Right atrium auricular region (tissue), 2 donors: ENCODE data around the gene AWAT2. TPM values are rescaled to one million over a fixed set of nuclear protein-coding genes. Genes with fewer than 3 reads are reported as not detected.
A peak's percentile ranks its signal among the peaks of the same experiment; 100 is the strongest.

Source experiments
- DNase-seq: peaks from one replicate; pipeline ENCODE4 v3.0.0-alpha.2; 2019; ENCODE audit warnings: low spot score
- H3K27ac ChIP-seq, 2 donors: fragments of 200-600 bp; sonication (generic); 1 replicate in 1 of 2; 2 replicates in 1 of 2; pipeline ENCODE4 v1.5.1; 2016 to 2019
- H3K27me3 ChIP-seq, 2 donors: fragments of 200-600 bp; sonication (generic); one replicate each; pipeline versions ENCODE4 v1.5.1 to v1.6.0; 2017 to 2019
- H3K36me3 ChIP-seq: fragments of 200-600 bp; sonication (generic); one replicate; pipeline ENCODE4 v1.5.1; 2016
- H3K4me1 ChIP-seq, 2 donors: fragments of 200-600 bp; sonication (generic); one replicate each; pipeline versions ENCODE4 v1.5.1 to v1.6.0; 2017 to 2019
- H3K4me3 ChIP-seq, 2 donors: fragments of 200-600 bp; sonication (generic); 1 replicate in 1 of 2; 2 replicates in 1 of 2; pipeline ENCODE4 v1.5.1; 2017 to 2019; ENCODE audit warnings: mild to moderate bottlenecking in 1 of 2, moderate library complexity in 1 of 2
- H3K9me3 ChIP-seq, 2 donors: fragments of 200-600 bp; sonication (generic); one replicate each; pipeline ENCODE4 v1.5.1; 2019
- CTCF ChIP-seq, 2 donors: fragments of 200-600 bp; sonication (generic); IDR thresholded peaks; one replicate each; pipeline ENCODE4 v1.5.1; 2019; ENCODE audit warnings: antibody characterized with exemption in 2 of 2
- total RNA-seq, 2 donors: library from RNA; depleted of rRNA; stranded (reverse); fragments of >200 nt; gene quantifications; one replicate each; pipeline ENCODE4 v1.1.0, GENCODE V29; 2016

The AWAT2 gene
- total RNA-seq, 2 donors from 2014 or later = not detected

DNA sequence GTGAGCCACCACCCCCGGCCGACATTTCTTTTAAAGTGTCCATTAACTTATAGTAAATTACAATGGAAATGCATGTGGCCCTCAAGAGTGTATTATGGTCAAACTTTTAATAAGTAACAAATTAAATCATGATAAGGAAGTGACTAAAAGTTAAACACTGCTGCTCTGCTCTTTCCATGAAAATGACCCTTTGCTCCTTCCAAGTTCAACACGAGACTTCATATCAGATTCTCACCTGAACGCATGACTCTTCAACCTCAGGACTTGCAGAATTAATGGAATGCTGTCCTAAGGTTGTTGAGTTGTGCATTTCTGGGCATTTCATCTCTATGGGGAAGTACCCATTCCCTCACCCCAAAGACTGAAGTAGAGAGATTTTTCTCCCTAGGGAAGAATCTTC is 27.1 kb downstream of the AWAT2 start:
- Histone ChIP-seq H3K4me3 (no peak overlapping the region), H3K9me3 (peaks cover 0 to 11% of the 10 kb centered on the region in 2 donors), H3K27me3 (no peaks in the 10 kb centered on the region), H3K27ac (no peak overlapping the region), H3K4me1 (peaks cover 0 to 16% of the 10 kb centered on the region in 2 donors), H3K36me3 (no peaks in the 10 kb centered on the region)
- no peak for TF ChIP-seq CTCF (IDR thresholded peaks at IDR 0.05)
- DNase-seq = no peak

- H3K9me3 ChIP-seq = peaks cover 0 to 11% of the 10 kb centered on the region in 2 donors
- H3K36me3 ChIP-seq = no peaks in the 10 kb centered on the region
- H3K27me3 ChIP-seq = no peaks in the 10 kb centered on the region
- H3K4me1 ChIP-seq = no peaks in the 10 kb centered on the region
- no peak overlapping the region for H3K4me3 ChIP-seq
- DNase-seq = no peak
- H3K27ac ChIP-seq = no peak overlapping the region
- no peak for TF ChIP-seq CTCF (IDR thresholded peaks at IDR 0.05)
Measured at GRCh38 chrX:70016513-70016912, 33.2 kb downstream of the AWAT2 start.

- H3K4me3 ChIP-seq = no peak overlapping the region
- DNase-seq = no peak
- H3K36me3 ChIP-seq = no peaks in the 10 kb centered on the region
- TF ChIP-seq CTCF (IDR thresholded peaks at IDR 0.05) = no peak
- H3K27ac ChIP-seq = peak overlapping the region; percentile 31 to 54
- H3K27me3 ChIP-seq = no peaks in the 10 kb centered on the region
- no peaks in the 10 kb centered on the region for H3K4me1 ChIP-seq
- H3K9me3 ChIP-seq = peaks cover 0 to 10% of the 10 kb centered on the region in 2 donors
Measured at GRCh38 chrX:70013466-70014381, 36.0 kb downstream of the AWAT2 start.

DNA sequence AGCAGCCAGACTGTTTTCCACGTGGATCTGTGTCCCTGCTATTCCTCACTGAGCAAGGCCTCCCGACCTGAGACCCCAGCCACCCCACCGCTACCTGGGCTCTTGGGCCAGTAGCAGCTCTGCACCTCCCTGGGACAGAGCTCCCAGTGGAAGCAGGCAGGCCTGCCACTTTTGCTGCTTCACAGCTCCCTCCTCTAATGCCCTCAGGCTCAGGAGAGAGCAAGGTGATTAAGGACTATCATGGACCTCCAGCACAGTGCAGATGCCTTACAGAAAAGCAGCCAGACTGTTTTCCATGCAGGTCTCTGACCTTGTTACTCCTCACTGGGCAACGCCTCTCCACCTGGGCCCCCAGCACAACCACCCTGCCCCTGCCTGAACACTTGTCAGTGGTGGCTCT is 37.0 kb downstream of the AWAT2 start:
- H3K36me3 ChIP-seq = no peaks in the 10 kb centered on the region
- peak overlapping the region; percentile 19 to 54 for H3K27ac ChIP-seq
- H3K9me3 ChIP-seq = no peaks in the 10 kb centered on the region
- no peak for TF ChIP-seq CTCF (IDR thresholded peaks at IDR 0.05)
- no peak overlapping the region for H3K4me3 ChIP-seq
- no peaks in the 10 kb centered on the region for H3K4me1 ChIP-seq
- H3K27me3 ChIP-seq = no peaks in the 10 kb centered on the region
- no peak for DNase-seq

DNA sequence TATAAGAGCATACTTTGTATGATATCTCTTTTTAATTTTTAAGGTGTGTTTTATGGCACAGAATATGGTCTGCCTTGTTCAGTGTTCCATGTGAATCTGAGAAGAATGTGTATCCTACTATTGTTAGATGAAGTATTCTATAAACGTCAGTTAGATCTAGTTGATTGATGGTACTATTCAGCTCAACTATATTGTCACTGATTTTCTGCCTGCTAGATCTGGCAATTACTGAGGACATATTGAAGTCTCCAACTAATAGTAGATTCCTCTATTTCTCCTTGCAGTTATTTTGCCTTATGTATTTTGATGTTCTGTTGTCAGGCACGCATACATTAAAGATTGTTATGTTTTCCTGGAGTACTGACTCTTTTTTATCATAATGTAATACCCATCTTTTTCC is 39.8 kb downstream of the AWAT2 start:
- no peak for TF ChIP-seq CTCF (IDR thresholded peaks at IDR 0.05)
- no peaks in the 10 kb centered on the region for H3K27me3 ChIP-seq
- H3K9me3 ChIP-seq = peaks cover 0 to 7% of the 10 kb centered on the region in 2 donors
- DNase-seq = no peak
- no peaks in the 10 kb centered on the region for H3K4me1 ChIP-seq
- H3K27ac ChIP-seq = no peak overlapping the region
- no peaks in the 10 kb centered on the region for H3K36me3 ChIP-seq
- H3K4me3 ChIP-seq = no peak overlapping the region
